GM21526 (cell line): ENCODE results near the gene FAM13A.

ENCODE experiments used
- ATAC-seq: cut with Tn5 transposase; IDR thresholded peaks from one replicate; pipeline ENCODE4 v1.9.1; 2021; ENCODE audit warnings: moderate library complexity; ENCODE audit not compliant: unreplicated experiment, low FRiP score

Gene FAM13A

DNA sequence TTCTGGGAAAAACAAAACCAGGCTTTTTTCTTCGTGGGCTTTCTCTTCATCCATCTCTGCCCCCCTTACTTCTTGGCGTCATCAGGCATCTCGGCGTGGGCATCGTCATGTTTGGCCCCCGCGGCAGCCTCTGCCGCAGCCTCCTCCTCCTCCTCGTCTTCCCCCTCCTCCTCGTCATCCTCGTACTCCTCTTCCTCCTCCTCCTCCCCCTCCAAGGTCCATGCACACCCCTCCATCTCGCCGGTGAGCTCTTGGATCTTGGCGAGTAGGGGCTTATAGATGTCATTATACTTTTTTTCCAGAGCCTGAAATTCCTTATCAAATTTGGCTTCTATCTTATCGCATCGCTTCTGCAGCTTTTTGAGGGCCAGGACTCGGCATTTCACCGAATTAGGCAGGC lies 359.8 kb downstream of the FAM13A start:
- no peak for ATAC-seq

DNA sequence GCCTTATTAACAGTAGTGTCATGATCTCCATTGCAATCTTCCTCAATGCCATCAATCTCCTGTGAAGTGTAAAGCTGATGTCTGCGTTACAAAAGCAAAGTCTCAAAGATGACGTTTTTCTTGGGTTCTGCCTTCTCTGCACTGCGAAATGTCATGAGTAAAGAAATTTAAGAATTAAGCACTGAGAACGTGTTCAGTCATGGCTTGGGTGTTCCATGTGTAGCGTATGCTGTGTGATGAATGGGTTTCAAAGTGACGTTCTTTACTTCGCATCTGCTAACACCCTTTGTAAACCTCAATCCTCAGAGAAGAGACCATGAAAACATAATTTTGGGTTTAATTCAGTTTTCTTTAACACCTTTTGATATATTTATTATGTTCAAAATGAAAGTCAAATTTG lies 360.4 kb downstream of the FAM13A start:
- no peak for ATAC-seq

GRCh38 chr4:88693792-88694191 lies 363.2 kb downstream of the FAM13A start:
- no peak for ATAC-seq

DNA sequence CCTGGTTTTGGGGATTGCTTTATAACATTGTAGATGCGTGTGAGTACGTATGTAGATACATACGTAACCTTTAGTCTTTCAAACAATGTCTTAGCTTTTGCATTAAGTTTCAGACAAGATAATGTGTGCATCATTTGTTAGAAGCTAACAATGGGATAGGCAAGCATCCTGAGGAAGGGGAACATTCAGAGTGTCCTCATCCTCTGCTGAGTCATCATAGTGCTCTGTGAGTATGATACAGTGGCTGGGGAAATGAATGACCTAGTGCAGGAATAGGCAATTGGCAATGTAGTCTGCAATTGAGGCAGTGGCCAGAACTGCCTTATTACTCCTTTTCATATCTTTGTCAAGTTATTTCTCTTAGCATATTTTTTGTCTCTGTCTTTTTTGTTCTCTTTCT lies 366.6 kb downstream of the FAM13A start:
- no peak for ATAC-seq

GRCh38 chr4:88681209-88681608 lies 375.8 kb downstream of the FAM13A start:
- ATAC-seq, result no peak
